ENCODE data around the gene CLEC7A. TPM values are rescaled to one million over a fixed set of nuclear protein-coding genes. Genes with fewer than 3 reads are reported as not detected.
A peak's percentile ranks its signal among the peaks of the same experiment; 100 is the strongest.

The CLEC7A gene
- total and polyA plus RNA-seq, 9 of the 15 experiments (the other 6 are each of a cell fraction or from before 2014, with no cell fraction given): 0.16 TPM; not detected in 8

- no peak for TF ChIP-seq DACH1 (IDR thresholded peaks at IDR 0.05; ENCODE audit: partially characterized antibody)
- TF ChIP-seq U2AF2 (optimal IDR thresholded peaks at IDR 0.05; ENCODE audit: low read depth, low read length): no peak
- no peak for TF ChIP-seq ZNF444 (CRISPR knock-in tag; IDR thresholded peaks at IDR 0.05)
- no peak for TF ChIP-seq PHB (CRISPR knock-in tag; IDR thresholded peaks at IDR 0.05)
- no peak for TF ChIP-seq L3MBTL2 (IDR thresholded peaks at IDR 0.05)
- TF ChIP-seq ZBTB11 (CRISPR knock-in tag; IDR thresholded peaks at IDR 0.05): no peak
These were observed 60.0 kb downstream of the CLEC7A start (continued) for GRCh38 chr12:10069976-10070375.

GRCh38 chr12:10069099-10069498 is 60.9 kb downstream of the CLEC7A start:
- in situ Hi-C loops (cut with MboI): no loop called here
- TF ChIP-seq SPI1 (IDR thresholded peaks at IDR 0.05; ENCODE audit: borderline replicate concordance, low read depth, low read length): 0 out of 2 replicates have a peak, but pooled peaks have one; percentile 13
- TF ChIP-seq HSF4 (CRISPR knock-in tag; IDR thresholded peaks at IDR 0.05; ENCODE audit: borderline replicate concordance): no peak
- no peak for TF ChIP-seq ATF3 (IDR thresholded peaks at IDR 0.05)
- no peak for TF ChIP-seq ATF3 (CRISPR knock-in tag; conservative IDR thresholded peaks at IDR 0.05)
- no peak for TF ChIP-seq USF1 (CRISPR knock-in tag; IDR thresholded peaks at IDR 0.05)
- peak; percentile 29 for TF ChIP-seq MEIS2 (IDR thresholded peaks at IDR 0.05; ENCODE audit: partially characterized antibody)
- TF ChIP-seq ZBTB26 (CRISPR knock-in tag; IDR thresholded peaks at IDR 0.05): no peak
- TF ChIP-seq PHF21A (IDR thresholded peaks at IDR 0.05; ENCODE audit: borderline replicate concordance, low read depth): no peak
- H3K36me3 ChIP-seq (ENCODE audit: control insufficient read depth, insufficient read depth, low read length): no peaks in the 10 kb centered on the region
- ChIA-PET CTCF (ENCODE audit: low intra/inter-chr PET ratio) (no interaction called here), POLR2A (interaction anchor here (1.3 kb wide), 1 partner anchor 12 kb away, joined by 3 read pairs; no protein-coding TSS in a partner anchor)
- H4K20me1 ChIP-seq (replicated peaks; ENCODE audit: control insufficient read depth, insufficient read depth, low read length): no peaks in the 10 kb centered on the region
- H3K9me3 ChIP-seq (replicated peaks; ENCODE audit: control insufficient read depth, insufficient read depth, low read depth, low read length): no peaks in the 10 kb centered on the region
- H3K4me2 ChIP-seq (ENCODE audit: insufficient read depth, low read length): no peak overlapping the region
- BruUV-seq (replicated peaks): no TSS peak
- FAIRE-seq (no peak), ATAC-seq (no peak), DNase-seq (ENCODE audit: extremely low read depth in 1 of 4, low spot score in 3 of 4) (no peak)
- H3K27ac ChIP-seq (ENCODE audit: extremely low read depth, low read depth, low read length): no peak overlapping the region
- intact Hi-C loops (cut with micrococcal nuclease): no loop called here
- no peaks in the 10 kb centered on the region for H3K9me1 ChIP-seq (ENCODE audit: control insufficient read depth, insufficient read depth, low read length)
- no peaks in the 10 kb centered on the region for H3K79me2 ChIP-seq (ENCODE audit: control insufficient read depth, insufficient read depth, low read length)
- H2AFZ ChIP-seq (ENCODE audit: low read depth, low read length): no peak overlapping the region
- no peaks in the 10 kb centered on the region; a peak in 2 of 5 replicates for H3K27me3 ChIP-seq (ENCODE audit: control insufficient read depth in 2 of 2, insufficient read depth in 2 of 2, low read length in 2 of 2)
- H3K4me1 ChIP-seq (replicated peaks in 1 of 2; ENCODE audit: control insufficient read depth in 2 of 2, insufficient read depth in 2 of 2, low read length in 2 of 2): no peaks in the 10 kb centered on the region
- no peak overlapping the region for H3K4me3 ChIP-seq
- no peak overlapping the region for H3K9ac ChIP-seq (ENCODE audit: insufficient read depth in 1 of 2, low read depth in 2 of 2, low read length in 2 of 2)
- 0% methylated on average over 4 of the region's 4 CpGs for WGBS (ENCODE audit: insufficient coverage, low coverage, missing lambda C conversion rate)

Measured in K562 (cell line).